BE2C (cell line): ENCODE data around the gene PLEKHH2.

Experiments used
- DNase-seq: peaks from one replicate; pipeline ENCODE4 v3.0.0-alpha.2; 2020
- H3K27me3 ChIP-seq: fragments of 250-450 bp; sonication (Bioruptor Pico); 2 replicates; pipeline ENCODE4 v1.5.1; 2020; ENCODE audit warnings: mild to moderate bottlenecking
- H3K36me3 ChIP-seq: fragments of 250-450 bp; sonication (Bioruptor Pico); 2 replicates; pipeline ENCODE4 v1.5.1; 2020; ENCODE audit warnings: mild to moderate bottlenecking
- H3K4me1 ChIP-seq: fragments of 250-450 bp; sonication (Bioruptor Pico); 2 replicates; pipeline ENCODE4 v1.5.1; 2020
- H3K4me3 ChIP-seq: 2 replicates; pipeline ENCODE4 v1.5.1; 2011; ENCODE audit warnings: low read depth, low read length
- H3K9me3 ChIP-seq: fragments of 250-450 bp; sonication (Bioruptor Pico); 2 replicates; pipeline ENCODE4 v1.5.1; 2020
- TF ChIP-seq, protein P1 (sequence below): IDR thresholded peaks from 2 replicates; pipeline ENCODE4 v1.5.1; 2012; ENCODE audit warnings: mild to moderate bottlenecking, low read depth, low read length

The PLEKHH2 gene

DNA sequence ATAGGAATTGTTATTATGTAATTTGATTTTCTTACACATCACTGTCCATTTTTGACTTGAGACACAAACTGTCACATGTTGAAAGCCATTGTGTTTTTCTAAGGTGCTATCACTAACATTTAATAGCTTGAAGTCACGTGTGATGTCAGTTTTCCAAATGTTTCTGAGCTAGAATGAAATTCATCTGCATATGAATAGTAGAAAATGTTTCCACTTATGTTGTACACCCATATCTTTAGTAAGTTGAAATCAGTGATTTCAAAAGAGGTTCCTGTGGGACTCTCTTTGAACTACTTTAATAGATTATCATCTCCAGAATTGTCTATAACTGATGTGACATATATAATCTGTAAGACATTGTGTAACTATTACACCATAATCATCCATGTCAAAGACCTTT lies 173.8 kb downstream of the PLEKHH2 start:
- TF ChIP-seq, protein P1, sequence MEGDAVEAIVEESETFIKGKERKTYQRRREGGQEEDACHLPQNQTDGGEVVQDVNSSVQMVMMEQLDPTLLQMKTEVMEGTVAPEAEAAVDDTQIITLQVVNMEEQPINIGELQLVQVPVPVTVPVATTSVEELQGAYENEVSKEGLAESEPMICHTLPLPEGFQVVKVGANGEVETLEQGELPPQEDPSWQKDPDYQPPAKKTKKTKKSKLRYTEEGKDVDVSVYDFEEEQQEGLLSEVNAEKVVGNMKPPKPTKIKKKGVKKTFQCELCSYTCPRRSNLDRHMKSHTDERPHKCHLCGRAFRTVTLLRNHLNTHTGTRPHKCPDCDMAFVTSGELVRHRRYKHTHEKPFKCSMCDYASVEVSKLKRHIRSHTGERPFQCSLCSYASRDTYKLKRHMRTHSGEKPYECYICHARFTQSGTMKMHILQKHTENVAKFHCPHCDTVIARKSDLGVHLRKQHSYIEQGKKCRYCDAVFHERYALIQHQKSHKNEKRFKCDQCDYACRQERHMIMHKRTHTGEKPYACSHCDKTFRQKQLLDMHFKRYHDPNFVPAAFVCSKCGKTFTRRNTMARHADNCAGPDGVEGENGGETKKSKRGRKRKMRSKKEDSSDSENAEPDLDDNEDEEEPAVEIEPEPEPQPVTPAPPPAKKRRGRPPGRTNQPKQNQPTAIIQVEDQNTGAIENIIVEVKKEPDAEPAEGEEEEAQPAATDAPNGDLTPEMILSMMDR, result no peak
- no peak overlapping the region for H3K4me3 ChIP-seq
- DNase-seq, result no peak
- H3K9me3 ChIP-seq, result no peaks in the 10 kb centered on the region
- peaks cover 8% of the 10 kb centered on the region for H3K4me1 ChIP-seq
- no peaks in the 10 kb centered on the region for H3K36me3 ChIP-seq
- H3K27me3 ChIP-seq, result no peaks in the 10 kb centered on the region

GRCh38 chr2:43812006-43812405 lies 174.9 kb downstream of the PLEKHH2 start:
- Histone ChIP-seq H3K36me3 (no peaks in the 10 kb centered on the region), H3K4me1 (peaks cover 8% of the 10 kb centered on the region), H3K9me3 (no peaks in the 10 kb centered on the region), H3K27me3 (no peaks in the 10 kb centered on the region), H3K4me3 (no peak overlapping the region)
- TF ChIP-seq, protein P1, result no peak
- DNase-seq, result no peak

DNA sequence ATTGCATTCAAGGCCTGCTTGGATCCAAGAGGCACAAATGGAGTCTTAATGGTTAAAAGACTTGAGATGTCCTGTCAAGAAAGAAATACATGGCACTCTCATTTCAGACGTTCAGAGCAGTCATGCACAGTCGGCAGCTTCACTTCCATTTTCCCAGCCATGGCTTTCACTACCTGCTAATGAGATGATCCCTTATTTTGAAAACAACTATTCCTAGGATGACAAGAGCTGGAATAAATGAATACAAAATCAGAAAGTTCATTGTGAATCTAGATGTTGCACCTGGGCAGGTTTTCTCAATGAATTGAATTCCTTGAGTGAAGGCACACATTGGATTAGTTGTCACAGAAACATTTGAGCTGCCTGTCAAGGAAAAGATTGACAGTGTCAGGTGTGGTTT lies 175.9 kb downstream of the PLEKHH2 start:
- DNase-seq, result no peak
- peaks cover 8% of the 10 kb centered on the region for H3K4me1 ChIP-seq

GRCh38 chr2:43814711-43815110 lies 177.7 kb downstream of the PLEKHH2 start:
- no peaks in the 10 kb centered on the region for H3K9me3 ChIP-seq
- DNase-seq, result no peak
- no peak overlapping the region for H3K4me3 ChIP-seq
- peaks cover 16% of the 10 kb centered on the region for H3K4me1 ChIP-seq
- no peaks in the 10 kb centered on the region for H3K36me3 ChIP-seq
- no peaks in the 10 kb centered on the region for H3K27me3 ChIP-seq
- TF ChIP-seq, protein P1, result no peak

More for the DNA sequence above, 175.9 kb downstream of the PLEKHH2 start:
- Histone ChIP-seq H3K36me3 (no peaks in the 10 kb centered on the region), H3K9me3 (no peaks in the 10 kb centered on the region), H3K4me3 (no peak overlapping the region), H3K27me3 (no peaks in the 10 kb centered on the region)
- TF ChIP-seq, protein P1, result no peak
